Tibial nerve (tissue), 3 donors: ENCODE measurements around the gene INHA.

Experiments used
- CTCF ChIP-seq, 5 experiments: fragments of 200-600 bp in 3 of 5; fragments of 450-650 bp in 2 of 5; sonication (generic) in 3 of 5; IDR thresholded peaks; one replicate each; pipeline ENCODE4 v1.5.1; 2016 to 2019; ENCODE audit warnings: antibody characterized with exemption in 5 of 5, mild to moderate bottlenecking in 3 of 5, moderate library complexity in 2 of 5
- POLR2A ChIP-seq, 2 donors: fragments of 450-650 bp; IDR thresholded peaks; one replicate each; pipeline ENCODE4 v1.6.1; 2017; ENCODE audit warnings: antibody characterized with exemption in 2 of 2, mild to moderate bottlenecking in 2 of 2, moderate library complexity in 2 of 2

- TF ChIP-seq CTCF (IDR thresholded peaks at IDR 0.05) (no peak), POLR2A (IDR thresholded peaks at IDR 0.05) (no peak)
These were observed 3.1 kb upstream of the INHA start for GRCh38 chr2:219569041-219569440.
